HEK293T (cell line): Measurements from ENCODE around the gene PATL2.
"Not testable (repeated sequence)": the region's sequence is repeated elsewhere in the genome, so short reads cannot be mapped to it uniquely, and the experiment has no call there.

ENCODE experiments used
- CTCF ChIA-PET: fragments of 350-600 bp; formaldehyde crosslinking; extraction: SDS; loops from one replicate; lab custom pipeline; 2021; ENCODE audit warnings: antibody characterized with exemption, inconsistent platforms; lab: Yijun Ruan, JAX
- POLR2A ChIA-PET: fragments of 350-600 bp; formaldehyde crosslinking; extraction: SDS; loops from one replicate; lab custom pipeline; 2020; ENCODE audit warnings: antibody characterized with exemption, inconsistent platforms; lab: Yijun Ruan, JAX
- DNase-seq: peaks from one replicate; pipeline ENCODE4 v3.0.0; 2012; ENCODE audit warnings: mixed read lengths; ENCODE audit errors: extremely low spot score
- ARNT ChIP-seq: fragments of 450-650 bp; IDR thresholded peaks from 2 replicates; pipeline ENCODE4 v1.6.1; 2017; ENCODE audit warnings: mild to moderate bottlenecking
- BHLHE40 ChIP-seq: fragments of 450-650 bp; IDR thresholded peaks from 2 replicates; pipeline ENCODE4 v1.6.1; 2016; ENCODE audit warnings: mild to moderate bottlenecking, moderate library complexity, borderline replicate concordance
- CTBP1 ChIP-seq: fragments of 450-650 bp; IDR thresholded peaks from 2 replicates; pipeline ENCODE4 v1.6.1; 2016; ENCODE audit warnings: borderline replicate concordance
- ELF4 ChIP-seq: fragments of 450-650 bp; IDR thresholded peaks from 2 replicates; pipeline ENCODE4 v1.6.1; 2017; ENCODE audit warnings: antibody characterized with exemption
- FOXA1 ChIP-seq: fragments of 450-650 bp; IDR thresholded peaks from 2 replicates; pipeline ENCODE4 v1.6.1; 2016; ENCODE audit warnings: mild to moderate bottlenecking
- FOXK2 ChIP-seq: fragments of 450-650 bp; IDR thresholded peaks from 2 replicates; pipeline ENCODE4 v1.6.1; 2016; ENCODE audit warnings: mild to moderate bottlenecking
- FOXM1 ChIP-seq: fragments of 450-650 bp; IDR thresholded peaks from 2 replicates; pipeline ENCODE4 v1.6.1; 2017; ENCODE audit warnings: mild to moderate bottlenecking, borderline replicate concordance
- HDGF ChIP-seq: fragments of 450-650 bp; IDR thresholded peaks from 2 replicates; pipeline ENCODE4 v1.6.1; 2017; ENCODE audit warnings: antibody characterized with exemption, borderline replicate concordance
- L3MBTL2 ChIP-seq: fragments of 450-650 bp; conservative IDR thresholded peaks from 2 replicates; pipeline ENCODE4 v1.6.1; 2016; ENCODE audit warnings: mild to moderate bottlenecking
- LEF1 ChIP-seq: fragments of 450-650 bp; IDR thresholded peaks from 2 replicates; pipeline ENCODE4 v1.6.1; 2017; ENCODE audit warnings: mild to moderate bottlenecking, borderline replicate concordance
- NFRKB ChIP-seq: fragments of 450-650 bp; IDR thresholded peaks from 2 replicates; pipeline ENCODE4 v1.6.1; 2016; ENCODE audit warnings: mild to moderate bottlenecking, moderate library complexity
- SP1 ChIP-seq: fragments of 450-650 bp; IDR thresholded peaks from 2 replicates; pipeline ENCODE4 v1.6.1; 2017
- SUZ12 ChIP-seq: fragments of 450-650 bp; IDR thresholded peaks from 2 replicates; pipeline ENCODE4 v1.6.1; 2016; ENCODE audit warnings: mild to moderate bottlenecking
- TARDBP ChIP-seq: fragments of 450-650 bp; IDR thresholded peaks from 2 replicates; pipeline ENCODE4 v1.6.1; 2016
- ZNF384 ChIP-seq: fragments of 450-650 bp; IDR thresholded peaks from 2 replicates; pipeline ENCODE4 v1.6.1; 2016
- TF ChIP-seq, protein P1 (sequence below): fragments of 450-650 bp; IDR thresholded peaks from 2 replicates; pipeline ENCODE4 v1.6.1; 2016

The PATL2 gene

DNA sequence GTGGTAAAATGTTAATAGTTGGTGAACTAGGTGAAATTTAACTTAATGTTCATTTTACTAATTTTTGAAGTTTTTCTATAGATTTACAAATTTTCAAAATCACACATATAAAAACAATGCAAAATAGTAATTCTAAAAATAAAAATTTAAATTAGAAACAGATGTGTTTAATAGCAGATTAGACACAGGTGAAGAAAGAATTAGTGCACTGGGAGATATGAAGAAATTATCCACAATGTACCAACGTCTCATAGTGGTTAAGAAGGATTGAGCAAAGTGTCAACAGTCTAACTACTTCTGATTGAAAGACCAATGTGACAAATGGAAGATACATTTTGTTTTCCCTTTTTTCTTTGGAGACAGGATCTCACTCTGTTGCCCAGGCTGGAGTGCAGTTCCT is 74.1 kb downstream of the PATL2 start:
- CTCF ChIA-PET = no interaction called here
- TF ChIP-seq FOXM1 (no peak), SUZ12 (no peak), FOXK2 (no peak), ELF4 (no peak), BHLHE40 (no peak), TARDBP (no peak), NFRKB (no peak), SP1 (no peak), ZNF384 (no peak)
- no peak for DNase-seq
- POLR2A ChIA-PET = no interaction called here

DNA sequence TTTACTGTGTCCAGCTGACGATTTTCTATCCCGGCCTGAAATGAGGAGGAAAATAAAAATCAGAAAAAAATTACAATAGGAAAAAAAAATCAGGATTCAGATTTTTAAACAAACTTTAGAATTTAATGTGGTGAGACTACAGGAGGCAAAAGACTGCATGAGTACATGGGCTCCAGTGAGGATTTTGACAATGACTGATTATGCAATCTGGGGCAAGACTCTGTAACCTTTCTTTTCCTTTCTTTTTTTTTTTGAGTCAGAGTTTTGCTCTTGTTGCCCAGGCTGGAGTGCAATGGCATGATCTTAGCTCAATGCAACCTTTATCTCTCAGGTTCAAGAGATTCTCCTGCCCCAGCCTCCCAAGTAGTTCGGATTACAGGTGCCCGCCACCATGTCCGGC is 77.5 kb downstream of the PATL2 start:
- ChIA-PET POLR2A (no interaction called here), CTCF (no interaction called here)
- TF ChIP-seq FOXA1 = no peak
- no peak for TF ChIP-seq BHLHE40
- TF ChIP-seq ZNF384 = no peak
- TF ChIP-seq FOXK2 = no peak
- no peak for TF ChIP-seq FOXM1
- no peak for TF ChIP-seq LEF1
- TF ChIP-seq ARNT = no peak
- TF ChIP-seq L3MBTL2 = no peak
- TF ChIP-seq SUZ12 = no peak
- no peak for TF ChIP-seq SP1
- no peak for TF ChIP-seq HDGF
- TF ChIP-seq, protein P1, sequence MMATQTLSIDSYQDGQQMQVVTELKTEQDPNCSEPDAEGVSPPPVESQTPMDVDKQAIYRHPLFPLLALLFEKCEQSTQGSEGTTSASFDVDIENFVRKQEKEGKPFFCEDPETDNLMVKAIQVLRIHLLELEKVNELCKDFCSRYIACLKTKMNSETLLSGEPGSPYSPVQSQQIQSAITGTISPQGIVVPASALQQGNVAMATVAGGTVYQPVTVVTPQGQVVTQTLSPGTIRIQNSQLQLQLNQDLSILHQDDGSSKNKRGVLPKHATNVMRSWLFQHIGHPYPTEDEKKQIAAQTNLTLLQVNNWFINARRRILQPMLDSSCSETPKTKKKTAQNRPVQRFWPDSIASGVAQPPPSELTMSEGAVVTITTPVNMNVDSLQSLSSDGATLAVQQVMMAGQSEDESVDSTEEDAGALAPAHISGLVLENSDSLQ = no peak
- no peak for TF ChIP-seq NFRKB
- no peak for TF ChIP-seq CTBP1
- TF ChIP-seq TARDBP = no peak
- TF ChIP-seq ELF4 = no peak
- DNase-seq = no peak

DNA sequence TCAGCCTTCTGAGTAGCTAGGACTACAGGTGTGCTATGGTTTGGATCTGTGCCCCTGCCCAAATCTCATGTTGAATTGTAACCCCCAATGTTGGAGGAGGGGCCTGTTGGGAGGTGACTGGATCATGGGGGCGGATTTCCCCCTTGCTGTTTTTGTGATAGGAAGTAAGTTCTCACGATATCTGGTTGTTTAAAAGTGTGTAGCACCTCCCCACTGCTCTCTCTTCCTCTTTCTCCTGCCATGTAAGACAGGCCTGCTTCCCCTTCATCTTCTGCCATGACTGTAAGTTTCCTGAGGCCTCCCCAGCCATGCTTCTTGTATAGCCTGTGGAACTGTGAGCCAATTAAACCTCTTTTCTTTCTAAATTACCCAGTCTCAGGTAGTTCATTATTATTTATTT is 85.8 kb downstream of the PATL2 start:
- CTCF ChIA-PET, POLR2A ChIA-PET: not testable (repeated sequence)

DNA sequence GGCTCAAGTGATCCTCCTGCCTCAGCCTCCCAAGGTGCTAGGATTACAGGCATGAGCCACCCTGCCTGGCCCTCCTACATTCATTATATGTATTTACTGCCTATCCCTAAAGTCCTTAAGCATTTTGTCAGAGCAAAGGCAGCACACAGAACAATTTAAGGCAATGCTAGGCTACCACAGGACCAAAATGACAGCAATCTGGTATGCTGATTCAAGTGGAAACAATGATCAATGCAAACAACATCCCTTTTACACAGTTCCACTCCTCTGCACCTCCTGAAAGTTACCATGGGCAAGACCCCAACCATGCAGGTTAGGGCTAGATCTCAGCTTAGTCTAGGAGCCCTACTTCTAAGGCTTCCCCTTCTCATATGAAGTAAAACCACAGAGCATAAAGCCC is 87.9 kb downstream of the PATL2 start:
- TF ChIP-seq FOXA1 (no peak), LEF1 (no peak), SP1 (no peak), FOXM1 (no peak), ARNT (no peak), ELF4 (no peak), L3MBTL2 (no peak)
- ChIA-PET POLR2A (no interaction called here), CTCF (no interaction called here)
- no peak for DNase-seq

More for the DNA sequence above, 85.8 kb downstream of the PATL2 start:
- DNase-seq = not testable (repeated sequence)

DNA sequence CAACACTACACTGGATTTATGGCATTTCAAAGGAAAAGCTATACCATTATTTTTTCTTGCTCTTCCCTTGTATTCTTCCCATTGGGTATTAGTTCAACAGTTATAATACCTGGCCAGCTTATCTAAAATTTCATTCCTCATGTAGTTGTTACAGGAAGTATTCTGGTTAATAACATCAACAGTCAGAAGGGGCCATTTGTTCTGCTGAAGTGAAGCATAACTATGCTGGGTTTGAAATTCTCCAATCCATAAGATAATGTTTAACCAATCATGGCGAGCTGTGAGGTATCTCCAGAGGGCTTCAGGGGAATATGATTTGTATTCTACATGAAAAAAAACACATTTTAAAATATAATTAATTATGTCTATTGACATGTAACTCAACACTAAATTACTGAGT is 91.0 kb downstream of the PATL2 start:
- ChIA-PET POLR2A (no interaction called here), CTCF (no interaction called here)
- TF ChIP-seq ZNF384 (no peak), NFRKB (no peak), FOXA1 (no peak), CTBP1 (no peak)
- DNase-seq = no peak

DNA sequence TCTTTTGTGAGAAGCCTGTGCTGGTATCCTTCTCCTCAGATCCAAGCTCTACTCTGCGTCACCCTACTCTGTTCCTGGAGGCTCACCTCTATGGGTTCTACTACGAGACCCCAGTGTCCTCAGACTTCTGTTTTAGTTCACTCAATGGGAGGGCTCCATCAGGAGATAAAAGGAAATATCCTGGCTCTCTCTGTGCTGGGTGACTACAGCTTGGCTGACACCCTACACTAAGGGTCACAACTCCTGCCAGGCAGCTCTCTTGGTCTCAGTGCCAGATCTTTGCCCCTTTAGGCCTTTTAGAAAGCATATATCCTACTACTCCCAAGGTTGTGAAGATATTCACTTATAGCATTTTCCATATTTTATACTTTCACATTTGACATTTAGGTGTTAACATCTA is 94.1 kb downstream of the PATL2 start:
- CTCF ChIA-PET = no interaction called here
- POLR2A ChIA-PET = no interaction called here
- TF ChIP-seq ZNF384 (no peak), LEF1 (no peak), ELF4 (no peak), TARDBP (no peak), FOXM1 (no peak), HDGF (no peak), BHLHE40 (no peak), SP1 (no peak), CTBP1 (no peak), ARNT (no peak), NFRKB (no peak), L3MBTL2 (no peak), FOXA1 (no peak), FOXK2 (no peak), SUZ12 (no peak)
- TF ChIP-seq, protein P1 = no peak
- DNase-seq = no peak
